Measurements from ENCODE around the gene SPTLC3. TPM values are rescaled to one million over a fixed set of nuclear protein-coding genes. Genes with fewer than 3 reads are reported as not detected.

SPTLC3 gene
- total and polyA plus RNA-seq, 2 donors (not counting 1 experiment from before 2014, with no cell fraction given): 4.0 TPM

GRCh38 chr20:12976720-12977309 is 32.0 kb upstream of the SPTLC3 start:
- TF ChIP-seq CTCF (conservative IDR thresholded peaks at IDR 0.05 in 1 of 2, IDR thresholded peaks at IDR 0.05 in 1 of 2; ENCODE audit: low read depth in 1 of 2, low read length in 2 of 2): no peak
- no peak for TF ChIP-seq EZH2 (IDR thresholded peaks at IDR 0.05; ENCODE audit: low read length, missing control alignments)
- H3K27ac ChIP-seq (ENCODE audit: insufficient read depth, low read length): no peak overlapping the region
- H3K36me3 ChIP-seq (ENCODE audit: control insufficient read depth, insufficient read depth, low read length): no peaks in the 10 kb centered on the region
- no peaks in the 10 kb centered on the region for H3K4me1 ChIP-seq (ENCODE audit: control insufficient read depth, extremely low read depth, insufficient read depth, low read length)
- H3K4me3 ChIP-seq (replicated peaks in 1 of 4; ENCODE audit: control extremely low read depth in 1 of 4, insufficient read depth in 1 of 4, low read depth in 3 of 4, low read length in 4 of 4): no peak overlapping the region
- no peak overlapping the region for H3K4me2 ChIP-seq (ENCODE audit: extremely low read depth, insufficient read depth, low read length)
- no peaks in the 10 kb centered on the region for H3K27me3 ChIP-seq (ENCODE audit: control insufficient read depth, insufficient read depth, low read length)
- no peak overlapping the region for H2AFZ ChIP-seq (ENCODE audit: low read length)
- no peak for DNase-seq (ENCODE audit: low read depth in 2 of 2)
- H3K9me3 ChIP-seq (ENCODE audit: control insufficient read depth, insufficient read depth, low read depth, low read length): no peaks in the 10 kb centered on the region
- H4K20me1 ChIP-seq (ENCODE audit: control insufficient read depth, extremely low read depth, insufficient read depth, low read length): no peaks in the 10 kb centered on the region
- H3K79me2 ChIP-seq (ENCODE audit: control insufficient read depth, insufficient read depth, low read length): no peaks in the 10 kb centered on the region
- no peak overlapping the region for H3K9ac ChIP-seq (ENCODE audit: insufficient read depth, low read length)

- Histone ChIP-seq H3K4me1 (ENCODE audit: control insufficient read depth, extremely low read depth, insufficient read depth, low read length) (no peaks in the 10 kb centered on the region), H3K27me3 (ENCODE audit: control insufficient read depth, insufficient read depth, low read length) (no peaks in the 10 kb centered on the region), H4K20me1 (ENCODE audit: control insufficient read depth, extremely low read depth, insufficient read depth, low read length) (no peaks in the 10 kb centered on the region), H3K27ac (ENCODE audit: insufficient read depth, low read length) (no peak overlapping the region), H2AFZ (ENCODE audit: low read length) (no peak overlapping the region), H3K9ac (ENCODE audit: insufficient read depth, low read length) (no peak overlapping the region), H3K9me3 (ENCODE audit: control insufficient read depth, insufficient read depth, low read depth, low read length) (no peaks in the 10 kb centered on the region), H3K4me3 (replicated peaks in 1 of 4; ENCODE audit: control extremely low read depth in 1 of 4, insufficient read depth in 1 of 4, low read depth in 3 of 4, low read length in 4 of 4) (no peak overlapping the region), H3K79me2 (ENCODE audit: control insufficient read depth, insufficient read depth, low read length) (no peaks in the 10 kb centered on the region), H3K36me3 (ENCODE audit: control insufficient read depth, insufficient read depth, low read length) (no peaks in the 10 kb centered on the region), H3K4me2 (ENCODE audit: extremely low read depth, insufficient read depth, low read length) (no peak overlapping the region)
- TF ChIP-seq EZH2 (IDR thresholded peaks at IDR 0.05; ENCODE audit: low read length, missing control alignments): no peak
- no peak for TF ChIP-seq CTCF (conservative IDR thresholded peaks at IDR 0.05 in 1 of 2, IDR thresholded peaks at IDR 0.05 in 1 of 2; ENCODE audit: low read depth in 1 of 2, low read length in 2 of 2)
- no peak for DNase-seq (ENCODE audit: low read depth in 2 of 2)
These were observed 31.2 kb upstream of the SPTLC3 start for GRCh38 chr20:12977328-12978125.

GRCh38 chr20:12978126-12978394 is 30.7 kb upstream of the SPTLC3 start:
- H3K4me2 ChIP-seq (ENCODE audit: extremely low read depth, insufficient read depth, low read length): no peak overlapping the region
- no peaks in the 10 kb centered on the region for H3K79me2 ChIP-seq (ENCODE audit: control insufficient read depth, insufficient read depth, low read length)
- no peak overlapping the region for H3K4me3 ChIP-seq (replicated peaks in 1 of 4; ENCODE audit: control extremely low read depth in 1 of 4, insufficient read depth in 1 of 4, low read depth in 3 of 4, low read length in 4 of 4)
- H2AFZ ChIP-seq (ENCODE audit: low read length): no peak overlapping the region
- no peak for TF ChIP-seq CTCF (conservative IDR thresholded peaks at IDR 0.05 in 1 of 2, IDR thresholded peaks at IDR 0.05 in 1 of 2; ENCODE audit: low read depth in 1 of 2, low read length in 2 of 2)
- no peak for TF ChIP-seq EZH2 (IDR thresholded peaks at IDR 0.05; ENCODE audit: low read length, missing control alignments)
- no peaks in the 10 kb centered on the region for H3K4me1 ChIP-seq (ENCODE audit: control insufficient read depth, extremely low read depth, insufficient read depth, low read length)
- H4K20me1 ChIP-seq (ENCODE audit: control insufficient read depth, extremely low read depth, insufficient read depth, low read length): no peaks in the 10 kb centered on the region
- H3K27ac ChIP-seq (ENCODE audit: insufficient read depth, low read length): no peak overlapping the region
- no peak overlapping the region for H3K9ac ChIP-seq (ENCODE audit: insufficient read depth, low read length)
- no peak for DNase-seq (ENCODE audit: low read depth in 2 of 2)
- no peaks in the 10 kb centered on the region for H3K27me3 ChIP-seq (ENCODE audit: control insufficient read depth, insufficient read depth, low read length)
- no peaks in the 10 kb centered on the region for H3K9me3 ChIP-seq (ENCODE audit: control insufficient read depth, insufficient read depth, low read depth, low read length)
- H3K36me3 ChIP-seq (ENCODE audit: control insufficient read depth, insufficient read depth, low read length): no peaks in the 10 kb centered on the region

All from fibroblast of lung (primary cell).